Activated CD8-positive, alpha-beta T cell treated with anti-CD3 and anti-CD28 coated beads, Interleukin-2, amount 10 ng/mL, durations not matched to agents 7 days and 5 days (primary cell): ENCODE results near the gene CCNY. TPM values are rescaled to one million over a fixed set of nuclear protein-coding genes. Genes with fewer than 3 reads are reported as not detected.
"Not testable (repeated sequence)": the region's sequence is repeated elsewhere in the genome, so short reads cannot be mapped to it uniquely, and the experiment has no call there.

Experiments
- ATAC-seq: fragments of 150-1000 bp; cut with Tn5 transposase; one replicate; pipeline ENCODE4 v1.10.0; 2021; ENCODE audit warnings: moderate library complexity
- CTCF ChIA-PET: fragments of 350-600 bp; sonication (Branson Sonifier 250); formaldehyde crosslinking; loops from one replicate; lab custom pipeline; 2021; ENCODE audit warnings: antibody characterized with exemption; lab: Charles Lee
- POLR2A ChIA-PET: fragments of 350-600 bp; sonication (Branson Sonifier 250); formaldehyde crosslinking; loops from one replicate; lab custom pipeline; 2021; ENCODE audit warnings: antibody characterized with exemption; lab: Charles Lee
- DNase-seq: peaks from one replicate; pipeline ENCODE4 v3.0.0-alpha.2; 2020
- H3K27ac Mint-ChIP-seq: one replicate; pipeline ENCODE4 v1.8.0; 2021; ENCODE audit warnings: mild to moderate bottlenecking, mixed read lengths
- H3K27me3 Mint-ChIP-seq: one replicate; pipeline ENCODE4 v1.8.0; 2021; ENCODE audit warnings: low read depth, mixed read lengths
- H3K36me3 Mint-ChIP-seq: one replicate; pipeline ENCODE4 v1.8.0; 2021; ENCODE audit warnings: low read depth, mixed read lengths
- H3K4me1 Mint-ChIP-seq: one replicate; pipeline ENCODE4 v1.8.0; 2021; ENCODE audit warnings: low read depth, mixed read lengths
- H3K4me3 Mint-ChIP-seq: one replicate; pipeline ENCODE4 v1.8.0; 2021; ENCODE audit warnings: mild to moderate bottlenecking, mixed read lengths
- H3K9me3 Mint-ChIP-seq: one replicate; pipeline ENCODE4 v1.8.0; 2022; ENCODE audit warnings: mixed read lengths; ENCODE audit not compliant: insufficient read depth
- total RNA-seq, 2 experiments: library from RNA; stranded (reverse); gene quantifications; one replicate each; pipeline ENCODE4 v1.2.3, GENCODE V29; 2021

CCNY gene
- total RNA-seq, 2 experiments from 2014 or later = 55.6 to 64.1 TPM

DNA sequence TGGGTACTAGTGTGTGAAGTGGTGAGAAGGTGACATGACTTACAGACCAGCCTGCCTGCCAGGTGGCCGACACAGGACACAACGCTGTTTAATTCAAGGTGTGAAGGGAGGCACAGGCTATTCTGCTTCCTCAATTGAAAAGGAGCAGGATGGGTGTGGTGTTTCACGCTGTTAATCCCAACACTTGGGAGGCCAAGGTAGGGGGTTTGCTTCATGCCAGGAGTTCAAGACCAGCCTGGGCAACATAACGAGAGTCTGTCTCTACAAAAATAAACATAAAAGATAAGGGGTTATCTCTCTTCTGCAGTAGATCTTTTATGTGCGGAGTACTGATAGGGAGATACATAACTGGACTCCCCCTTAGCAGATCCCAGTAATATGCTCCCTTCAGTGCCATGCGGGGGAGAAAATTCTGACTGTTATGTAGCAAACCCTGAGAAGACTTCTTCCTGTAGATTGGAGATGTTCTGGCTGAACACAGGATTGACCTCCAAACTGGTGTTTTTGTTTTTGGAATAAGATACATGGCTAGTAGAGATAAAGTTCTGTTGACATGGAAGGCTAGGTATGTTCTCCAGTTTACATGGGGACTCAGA lies 63.2 kb downstream of the CCNY start:
- Mint-ChIP-seq H3K27me3 (no peaks in the 10 kb centered on the region), H3K27ac (no peak overlapping the region), H3K4me3 (no peak overlapping the region), H3K9me3 (no peaks in the 10 kb centered on the region), H3K4me1 (no peaks in the 10 kb centered on the region), H3K36me3 (no peaks in the 10 kb centered on the region)
- ATAC-seq (no peak), DNase-seq (no peak)
- POLR2A ChIA-PET = interaction anchor here (0.6 kb wide), 1 partner anchor 48 kb away, joined by 3 read pairs; no protein-coding TSS in a partner anchor
- CTCF ChIA-PET = no interaction called here

GRCh38 chr10:35400595-35401268 lies 64.4 kb downstream of the CCNY start:
- Mint-ChIP-seq H3K9me3 (no peaks in the 10 kb centered on the region), H3K27me3 (no peaks in the 10 kb centered on the region), H3K4me1 (no peaks in the 10 kb centered on the region), H3K4me3 (no peak overlapping the region), H3K36me3 (no peaks in the 10 kb centered on the region), H3K27ac (no peak overlapping the region)
- ChIA-PET POLR2A (no interaction called here), CTCF (no interaction called here)
- no peak for ATAC-seq
- DNase-seq = no peak

- H3K27me3 Mint-ChIP-seq, H3K4me1 Mint-ChIP-seq, CTCF ChIA-PET, POLR2A ChIA-PET, H3K27ac Mint-ChIP-seq, DNase-seq, H3K36me3 Mint-ChIP-seq, H3K4me3 Mint-ChIP-seq, ATAC-seq, H3K9me3 Mint-ChIP-seq: not testable (repeated sequence)
These were observed 67.2 kb downstream of the CCNY start for GRCh38 chr10:35403491-35403890.

GRCh38 chr10:35404077-35404476 lies 67.8 kb downstream of the CCNY start:
- CTCF ChIA-PET, POLR2A ChIA-PET, ATAC-seq, H3K27me3 Mint-ChIP-seq, H3K36me3 Mint-ChIP-seq, DNase-seq, H3K9me3 Mint-ChIP-seq, H3K4me3 Mint-ChIP-seq, H3K4me1 Mint-ChIP-seq, H3K27ac Mint-ChIP-seq: not testable (repeated sequence)

DNA sequence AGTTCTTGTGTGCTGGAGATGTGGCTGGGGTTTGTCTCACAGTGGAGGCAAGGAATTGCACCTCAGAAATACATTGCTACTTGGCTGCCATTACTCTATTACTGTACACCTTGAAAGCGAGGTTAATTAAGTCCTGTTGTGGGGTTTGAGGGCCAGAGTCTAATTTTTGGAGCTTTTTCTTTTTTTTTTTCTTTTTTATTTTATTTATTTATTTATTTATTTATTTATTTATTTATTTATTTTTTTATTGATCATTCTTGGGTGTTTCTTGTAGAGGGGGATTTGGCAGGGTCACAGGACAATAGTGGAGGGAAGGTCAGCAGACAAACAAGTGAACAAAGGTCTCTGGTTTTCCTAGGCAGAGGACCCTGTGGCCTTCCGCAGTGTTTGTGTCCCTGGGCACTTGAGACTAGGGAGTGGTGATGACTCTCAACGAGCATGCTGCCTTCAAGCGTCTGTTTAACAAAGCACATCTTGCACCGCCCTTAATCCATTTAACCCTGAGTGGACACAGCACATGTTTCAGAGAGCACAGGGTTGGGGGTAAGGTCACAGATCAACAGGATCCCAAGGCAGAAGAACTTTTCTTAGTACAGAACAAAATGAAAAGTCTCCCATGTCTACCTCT lies 69.8 kb downstream of the CCNY start:
- H3K4me3 Mint-ChIP-seq, H3K36me3 Mint-ChIP-seq, CTCF ChIA-PET, DNase-seq, ATAC-seq, H3K4me1 Mint-ChIP-seq, POLR2A ChIA-PET, H3K27me3 Mint-ChIP-seq, H3K9me3 Mint-ChIP-seq, H3K27ac Mint-ChIP-seq: not testable (repeated sequence)

DNA sequence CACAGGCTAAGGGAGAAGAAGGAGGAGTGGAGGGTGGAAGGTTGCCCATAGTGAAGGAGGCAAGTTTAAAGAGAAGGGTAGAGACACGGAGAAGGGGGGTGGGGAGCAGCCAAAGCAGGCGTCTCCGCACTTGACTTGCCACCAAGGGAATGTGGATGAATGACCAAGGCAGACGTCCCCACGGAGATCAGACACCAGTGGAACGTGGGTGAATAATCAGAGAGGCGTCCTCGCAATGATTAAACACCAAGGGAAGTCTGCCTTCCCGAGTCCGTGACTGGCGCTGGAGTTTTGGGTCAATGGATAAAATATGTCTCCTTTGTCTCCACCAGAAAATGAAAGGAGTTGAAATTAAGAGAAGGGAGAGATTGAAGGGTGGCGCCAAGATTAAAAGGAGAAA lies 71.4 kb downstream of the CCNY start:
- H3K36me3 Mint-ChIP-seq, H3K9me3 Mint-ChIP-seq, CTCF ChIA-PET, H3K27ac Mint-ChIP-seq, H3K27me3 Mint-ChIP-seq, ATAC-seq, H3K4me3 Mint-ChIP-seq, POLR2A ChIA-PET, DNase-seq, H3K4me1 Mint-ChIP-seq: not testable (repeated sequence)

DNA sequence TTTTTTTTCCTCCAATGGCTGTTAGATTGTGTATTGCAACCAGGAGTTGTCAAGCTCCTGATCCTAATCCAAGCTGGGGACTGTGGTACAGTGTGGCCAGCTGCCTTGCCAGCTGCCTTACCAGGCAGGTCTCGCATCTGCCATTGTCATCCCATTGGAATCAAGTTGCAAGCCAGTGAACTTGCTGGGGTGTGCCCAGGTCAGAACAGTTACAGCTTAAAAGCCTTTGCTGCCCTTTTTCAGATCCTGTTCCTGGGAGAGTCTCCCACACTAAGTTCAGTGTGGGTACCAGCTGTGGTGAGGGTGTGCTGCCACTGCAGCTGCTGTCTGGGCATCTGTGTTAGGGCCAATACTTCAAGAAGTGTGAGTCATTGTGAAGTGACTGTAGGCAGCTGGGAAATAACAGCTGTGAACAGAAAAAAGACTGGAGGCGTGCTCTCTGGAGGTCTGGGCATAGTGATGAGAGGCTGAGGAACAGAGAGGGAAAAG lies 72.8 kb downstream of the CCNY start:
- H3K27ac Mint-ChIP-seq = no peak overlapping the region
- CTCF ChIA-PET = no interaction called here
- no peak overlapping the region for H3K4me3 Mint-ChIP-seq
- no peaks in the 10 kb centered on the region for H3K27me3 Mint-ChIP-seq
- no peaks in the 10 kb centered on the region for H3K9me3 Mint-ChIP-seq
- no peaks in the 10 kb centered on the region for H3K36me3 Mint-ChIP-seq
- no peak for DNase-seq
- POLR2A ChIA-PET = no interaction called here
- ATAC-seq = no peak
- peaks cover 8% of the 10 kb centered on the region for H3K4me1 Mint-ChIP-seq

DNA sequence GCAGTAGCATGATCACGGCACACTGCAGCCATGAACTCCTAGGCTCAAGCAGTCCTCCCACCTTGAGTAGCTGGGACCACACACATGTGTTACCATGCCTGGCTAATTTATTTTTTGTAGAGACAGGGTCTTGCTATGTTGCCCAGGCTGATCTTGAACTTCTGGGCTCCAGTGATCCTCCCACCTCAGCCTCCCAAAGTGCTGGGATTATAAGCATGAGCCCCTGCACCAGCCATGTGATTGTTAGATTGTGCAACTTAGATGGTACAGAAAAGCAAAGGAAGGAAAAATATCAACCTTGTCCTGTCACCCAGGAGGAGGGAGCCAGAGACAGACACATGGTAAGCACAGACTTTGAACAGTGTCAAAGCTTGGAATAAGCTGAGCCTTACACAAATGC lies 73.5 kb downstream of the CCNY start:
- Mint-ChIP-seq H3K4me1 (peaks cover 14% of the 10 kb centered on the region), H3K27me3 (no peaks in the 10 kb centered on the region), H3K9me3 (no peaks in the 10 kb centered on the region), H3K36me3 (no peaks in the 10 kb centered on the region), H3K27ac (no peak overlapping the region), H3K4me3 (no peak overlapping the region)
- ChIA-PET CTCF (no interaction called here), POLR2A (no interaction called here)
- DNase-seq (no peak), ATAC-seq (no peak)

DNA sequence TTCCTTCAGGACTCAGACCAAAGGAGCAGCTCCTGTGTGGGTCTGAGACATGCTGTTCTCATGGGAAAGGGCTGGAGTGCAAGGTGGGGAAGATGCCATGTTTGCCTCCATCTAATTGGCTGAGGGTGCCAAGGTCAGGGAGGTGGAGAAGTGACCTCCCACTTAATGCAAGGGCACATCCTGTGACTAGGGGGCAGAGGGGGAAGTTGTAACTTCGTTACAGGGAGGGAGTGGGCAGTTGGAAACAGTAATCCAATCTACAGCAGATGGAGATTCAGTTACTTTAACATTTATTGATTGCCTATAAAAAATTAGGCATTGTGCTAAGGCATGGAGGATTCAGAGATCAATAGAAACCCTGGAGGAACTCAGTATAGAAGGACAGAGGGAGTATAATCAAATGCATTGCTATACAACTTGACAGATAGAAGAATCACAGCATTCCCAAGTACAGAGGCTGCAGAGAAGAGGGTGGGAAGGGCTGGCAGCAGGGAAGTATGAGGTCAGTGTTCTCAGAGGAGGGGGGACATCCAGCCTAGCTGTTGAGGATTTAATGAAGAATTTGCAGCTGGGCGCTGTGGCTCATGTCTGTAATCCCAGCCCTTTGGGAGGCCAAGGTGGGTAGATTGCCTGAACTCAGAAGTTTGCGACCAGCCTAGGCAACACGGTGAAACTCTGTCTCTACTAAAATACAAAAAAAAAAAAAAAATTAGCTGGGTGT lies 75.9 kb downstream of the CCNY start:
- Mint-ChIP-seq H3K9me3 (no peaks in the 10 kb centered on the region), H3K4me3 (no peak overlapping the region), H3K36me3 (no peaks in the 10 kb centered on the region), H3K4me1 (peaks cover 18% of the 10 kb centered on the region), H3K27ac (no peak overlapping the region), H3K27me3 (no peaks in the 10 kb centered on the region)
- DNase-seq (no peak), ATAC-seq (no peak)
- CTCF ChIA-PET = no interaction called here
- POLR2A ChIA-PET = no interaction called here

DNA sequence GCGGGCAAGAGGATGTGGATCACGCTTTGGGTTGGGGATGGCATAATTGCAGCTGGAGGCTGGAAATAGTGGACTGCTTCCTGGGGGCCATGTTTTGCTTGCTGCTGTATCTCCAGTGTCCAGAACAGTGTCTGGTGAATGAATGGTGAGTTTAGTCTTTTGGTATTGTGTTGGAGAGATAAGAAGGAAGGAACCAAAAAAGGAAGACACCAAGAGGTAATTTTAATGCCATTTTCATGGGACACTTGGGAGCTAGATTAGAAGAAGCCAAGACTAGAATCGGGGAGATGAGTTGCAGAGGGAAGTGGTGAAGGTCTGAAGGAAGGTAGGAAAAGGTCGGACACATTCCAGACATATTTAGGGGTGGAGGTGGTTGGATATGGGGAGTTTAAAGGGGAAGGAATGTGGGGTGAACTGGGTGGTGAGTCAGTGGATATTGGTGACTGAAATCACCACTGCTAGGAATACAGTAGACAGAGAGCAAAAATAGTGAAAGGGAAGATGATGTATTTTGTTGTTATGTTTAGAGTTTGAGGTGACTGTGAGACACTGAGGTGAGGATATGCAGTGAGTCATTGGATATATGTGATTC lies 76.7 kb downstream of the CCNY start:
- H3K4me3 Mint-ChIP-seq = no peak overlapping the region
- H3K27me3 Mint-ChIP-seq = no peaks in the 10 kb centered on the region
- DNase-seq = no peak
- H3K9me3 Mint-ChIP-seq = no peaks in the 10 kb centered on the region
- H3K4me1 Mint-ChIP-seq = peaks cover 18% of the 10 kb centered on the region
- ChIA-PET POLR2A (no interaction called here), CTCF (no interaction called here)
- H3K36me3 Mint-ChIP-seq = no peaks in the 10 kb centered on the region
- ATAC-seq = no peak
- H3K27ac Mint-ChIP-seq = no peak overlapping the region

DNA sequence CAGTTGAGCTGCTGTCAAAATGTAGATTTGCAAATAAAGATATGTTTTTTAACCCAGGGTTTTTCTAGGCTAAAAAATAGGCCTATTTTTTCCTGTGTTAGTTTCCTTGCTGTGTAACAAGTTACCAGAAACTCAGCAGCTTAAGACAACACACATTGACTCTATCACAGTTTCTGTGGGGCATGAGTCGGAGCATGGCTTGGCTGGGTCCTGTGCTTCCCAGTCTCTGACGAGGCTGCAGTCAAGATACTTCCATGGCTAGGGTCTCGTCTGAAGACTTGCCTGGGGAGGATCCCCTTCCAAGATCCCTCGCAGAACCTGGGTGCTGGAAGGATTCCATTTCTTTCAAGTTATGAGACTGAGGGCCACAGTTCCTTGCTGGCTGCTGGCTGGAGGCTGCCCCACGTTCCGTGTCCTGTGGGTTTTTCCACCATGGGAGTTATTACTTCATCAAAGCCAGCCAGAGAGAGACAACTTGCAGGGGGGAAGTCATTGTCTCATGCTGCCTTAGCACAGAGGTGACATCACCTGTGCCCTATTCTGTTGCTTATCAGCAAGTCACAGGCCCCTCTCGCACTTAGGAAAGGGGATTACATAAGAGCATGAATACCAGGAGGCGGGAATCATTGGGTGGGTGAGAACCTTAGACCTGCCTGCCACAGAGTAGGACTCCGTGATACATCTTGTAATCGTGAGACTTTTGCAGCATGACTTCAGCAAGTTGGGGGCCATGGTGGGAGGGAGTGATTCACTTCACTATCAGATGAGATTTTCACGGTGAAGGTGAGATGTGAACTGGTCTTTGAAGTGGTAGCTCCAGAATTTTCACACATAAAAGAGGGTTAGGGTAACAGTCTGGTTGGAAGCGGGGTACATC lies 77.9 kb downstream of the CCNY start:
- no peak for ATAC-seq
- no peak overlapping the region for H3K27ac Mint-ChIP-seq
- H3K4me3 Mint-ChIP-seq = no peak overlapping the region
- ChIA-PET CTCF (no interaction called here), POLR2A (interaction anchor here (1.0 kb wide), 1 partner anchor 29 kb away, joined by 3 read pairs; no protein-coding TSS in a partner anchor)
- H3K4me1 Mint-ChIP-seq = peaks cover 18% of the 10 kb centered on the region
- no peaks in the 10 kb centered on the region for H3K9me3 Mint-ChIP-seq
- no peaks in the 10 kb centered on the region for H3K27me3 Mint-ChIP-seq
- no peaks in the 10 kb centered on the region for H3K36me3 Mint-ChIP-seq
- no peak for DNase-seq
